ENCODE data around the gene FBXW9.

DNA sequence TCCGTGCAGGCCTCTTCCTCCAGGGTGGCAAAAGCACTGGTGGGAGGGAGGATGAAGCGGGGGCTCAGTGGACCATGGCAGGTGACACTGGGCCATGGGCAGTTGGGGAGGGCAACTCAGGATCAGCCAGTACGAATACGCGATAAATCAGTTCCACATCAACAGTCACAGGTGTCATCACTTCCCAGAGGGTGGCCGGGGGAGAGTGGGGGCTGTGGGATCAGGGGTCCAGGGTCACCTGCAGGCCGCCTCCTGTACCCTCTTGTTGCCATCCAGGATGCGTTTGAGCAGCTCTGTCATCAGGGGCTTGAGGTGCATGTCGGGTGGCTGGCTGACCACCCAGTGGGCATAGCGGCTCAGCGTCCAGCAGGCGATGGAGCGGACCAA is 9.9 kb upstream of the FBXW9 start:
- TF ChIP-seq CTCF (IDR thresholded peaks at IDR 0.05): no peak
- no peak for TF ChIP-seq ZFX (IDR thresholded peaks at IDR 0.05; ENCODE audit: borderline replicate concordance)
